H9 (cell line): ENCODE data around the gene TEAD2. TPM values are rescaled to one million over a fixed set of nuclear protein-coding genes. Genes with fewer than 3 reads are reported as not detected.

Experiments used
- DNase-seq: peaks from one replicate; pipeline ENCODE4 v3.0.0-alpha.2; 2017
- H2AFZ ChIP-seq: one replicate; pipeline ENCODE4 v1.6.1; 2013; ENCODE audit warnings: mild to moderate bottlenecking, low read length, control low read depth, moderate library complexity
- H2AK5ac ChIP-seq: 2 replicates; pipeline ENCODE4 v1.6.1; 2013; ENCODE audit warnings: low read length, control low read depth, mixed read lengths; ENCODE audit not compliant: insufficient read length
- H2BK120ac ChIP-seq: one replicate; pipeline ENCODE4 v1.6.1; 2013; ENCODE audit warnings: low read depth, mild to moderate bottlenecking, low read length, control low read depth, inconsistent platforms; ENCODE audit not compliant: poor library complexity, severe bottlenecking
- H2BK12ac ChIP-seq: 2 replicates; pipeline ENCODE4 v1.6.1; 2013; ENCODE audit warnings: low read length, control low read depth, mixed read lengths, low read depth; ENCODE audit not compliant: insufficient read length
- H2BK15ac ChIP-seq: 2 replicates; pipeline ENCODE4 v1.6.1; 2013; ENCODE audit warnings: low read depth, low read length, control low read depth
- H2BK20ac ChIP-seq: one replicate; pipeline ENCODE4 v1.6.1; 2013; ENCODE audit warnings: low read depth, mild to moderate bottlenecking, low read length, control low read depth, inconsistent platforms; ENCODE audit not compliant: poor library complexity, severe bottlenecking
- H2BK5ac ChIP-seq: 2 replicates; pipeline ENCODE4 v1.6.1; 2013; ENCODE audit warnings: low read length, control low read depth, mixed read lengths; ENCODE audit not compliant: insufficient read length
- H3K14ac ChIP-seq: 2 replicates; pipeline ENCODE4 v1.6.1; 2013; ENCODE audit warnings: low read length, control low read depth; ENCODE audit not compliant: insufficient read depth
- H3K18ac ChIP-seq: 2 replicates; pipeline ENCODE4 v1.6.1; 2013; ENCODE audit warnings: low read depth, mild to moderate bottlenecking, mixed read lengths, low read length, control low read depth; ENCODE audit not compliant: insufficient read length
- H3K23ac ChIP-seq: 2 replicates; pipeline ENCODE4 v1.6.1; 2013; ENCODE audit warnings: low read length, control low read depth, mixed read lengths, low read depth; ENCODE audit not compliant: insufficient read length
- H3K23me2 ChIP-seq: 2 replicates; pipeline ENCODE4 v1.6.1; 2013; ENCODE audit warnings: low read depth, mild to moderate bottlenecking, mixed read lengths, low read length, control low read depth; ENCODE audit not compliant: insufficient read length, poor library complexity, severe bottlenecking
- H3K27ac ChIP-seq: 2 replicates; pipeline ENCODE4 v1.5.1; 2013; ENCODE audit warnings: low read length, control low read depth, mixed read lengths, low read depth; ENCODE audit not compliant: insufficient read length
- H3K27me3 ChIP-seq: 2 replicates; pipeline ENCODE4 v1.6.1; 2013; ENCODE audit warnings: low read length, control low read depth, inconsistent platforms; ENCODE audit not compliant: insufficient read depth
- H3K4ac ChIP-seq: 2 replicates; pipeline ENCODE4 v1.6.1; 2013; ENCODE audit warnings: low read depth, mild to moderate bottlenecking, control low read depth, inconsistent platforms, low read length, moderate library complexity
- H3K4me1 ChIP-seq: 2 replicates; pipeline ENCODE4 v1.6.1; 2013; ENCODE audit warnings: low read length, control low read depth, inconsistent platforms; ENCODE audit not compliant: insufficient read depth
- H3K4me2 ChIP-seq: 2 replicates; pipeline ENCODE4 v1.6.1; 2013; ENCODE audit warnings: low read length, control low read depth, mixed read lengths; ENCODE audit not compliant: insufficient read length, insufficient read depth
- H3K56ac ChIP-seq: 2 replicates; pipeline ENCODE4 v1.6.1; 2013; ENCODE audit warnings: low read depth, mild to moderate bottlenecking, mixed read lengths, low read length, control low read depth; ENCODE audit not compliant: insufficient read length
- H3K79me1 ChIP-seq: 2 replicates; pipeline ENCODE4 v1.6.1; 2013; ENCODE audit warnings: low read depth, mild to moderate bottlenecking, moderate library complexity, low read length, control low read depth, inconsistent platforms; ENCODE audit not compliant: insufficient read depth, poor library complexity, severe bottlenecking
- H3K79me2 ChIP-seq: 2 replicates; pipeline ENCODE4 v1.6.1; 2013; ENCODE audit warnings: low read length, control low read depth, inconsistent platforms; ENCODE audit not compliant: insufficient read depth
- H3K9ac ChIP-seq: 2 replicates; pipeline ENCODE4 v1.6.1; 2013; ENCODE audit warnings: low read length, control low read depth, mixed read lengths; ENCODE audit not compliant: insufficient read length; ENCODE audit errors: extremely low read depth
- H3K9me3 ChIP-seq: one replicate; pipeline ENCODE4 v1.6.1; 2013; ENCODE audit warnings: low read depth, low read length, inconsistent platforms; ENCODE audit not compliant: control insufficient read depth
- H3T11ph ChIP-seq: one replicate; pipeline ENCODE4 v1.6.1; 2013; ENCODE audit warnings: mild to moderate bottlenecking, low read length, control low read depth, inconsistent platforms
- H4K20me1 ChIP-seq: one replicate; pipeline ENCODE4 v1.6.1; 2013; ENCODE audit not compliant: control insufficient read depth, insufficient read length, insufficient read depth
- H4K5ac ChIP-seq: 2 replicates; pipeline ENCODE4 v1.6.1; 2013; ENCODE audit warnings: low read depth, mild to moderate bottlenecking, mixed read lengths, low read length, control low read depth; ENCODE audit not compliant: insufficient read length
- H4K8ac ChIP-seq: replicated peaks from 2 replicates; pipeline ENCODE4 v1.6.1; 2013; ENCODE audit warnings: low read length, control low read depth, mixed read lengths, low read depth; ENCODE audit not compliant: insufficient read length
- H4K91ac ChIP-seq: 2 replicates; pipeline ENCODE4 v1.6.1; 2013; ENCODE audit warnings: low read depth, mild to moderate bottlenecking, moderate library complexity, mixed read lengths, low read length, control low read depth; ENCODE audit not compliant: insufficient read length
- H3K27ac Mint-ChIP-seq, 3 experiments: 2 replicates in 2 of 3; 3 replicates in 1 of 3; pipeline ENCODE4 v1.8.0; 2020 to 2021; ENCODE audit warnings: mixed read lengths in 3 of 3, mild to moderate bottlenecking in 1 of 3, moderate library complexity in 1 of 3
- H3K27me3 Mint-ChIP-seq: 2 replicates; pipeline ENCODE4 v1.8.0; 2021; ENCODE audit warnings: low read depth, mild to moderate bottlenecking, moderate library complexity, mixed read lengths
- H3K36me3 Mint-ChIP-seq, 3 experiments: 2 replicates in 2 of 3; 3 replicates in 1 of 3; pipeline ENCODE4 v1.8.0; 2020 to 2021; ENCODE audit warnings: low read depth in 3 of 3, mixed read lengths in 3 of 3; ENCODE audit not compliant: insufficient read depth in 1 of 3
- H3K4me1 Mint-ChIP-seq, 2 experiments: 2 replicates each; pipeline ENCODE4 v1.8.0; 2020; ENCODE audit warnings: mixed read lengths in 2 of 2
- H3K4me3 Mint-ChIP-seq, 2 experiments: 2 replicates in 1 of 2; 3 replicates in 1 of 2; pipeline ENCODE4 v1.8.0; 2020 to 2021; ENCODE audit warnings: mild to moderate bottlenecking in 2 of 2, mixed read lengths in 2 of 2, moderate library complexity in 1 of 2
- H3K9me3 Mint-ChIP-seq, 2 experiments: 2 replicates in 1 of 2; 3 replicates in 1 of 2; pipeline ENCODE4 v1.8.0; 2020; ENCODE audit warnings: mild to moderate bottlenecking in 2 of 2, mixed read lengths in 2 of 2, moderate library complexity in 1 of 2
- WGBS: extraction: QIAGEN DNeasy Blood & Tissue Kit; methylation state at CpG from one replicate; pipeline ENCODE4 v1.1.7; 2013; ENCODE audit warnings: missing lambda C conversion rate, low lambda C conversion rate, mixed read lengths; ENCODE audit not compliant: insufficient read length; ENCODE audit errors: extremely low coverage; 5-methylcytosine and 5-hydroxymethylcytosine counted together
- total RNA-seq: library from RNA; stranded (reverse); gene quantifications from 2 replicates; pipeline ENCODE4 v1.2.1, GENCODE V29; 2021
- TF ChIP-seq, protein P1 (sequence below): fragments of 200-600 bp; sonication (generic); conservative IDR thresholded peaks from 3 replicates; pipeline ENCODE4 v1.8.0; 2021; ENCODE audit warnings: antibody characterized with exemption, mild to moderate bottlenecking

The TEAD2 gene
- total RNA-seq, 1 experiment from 2014 or later: 126 TPM

DNA sequence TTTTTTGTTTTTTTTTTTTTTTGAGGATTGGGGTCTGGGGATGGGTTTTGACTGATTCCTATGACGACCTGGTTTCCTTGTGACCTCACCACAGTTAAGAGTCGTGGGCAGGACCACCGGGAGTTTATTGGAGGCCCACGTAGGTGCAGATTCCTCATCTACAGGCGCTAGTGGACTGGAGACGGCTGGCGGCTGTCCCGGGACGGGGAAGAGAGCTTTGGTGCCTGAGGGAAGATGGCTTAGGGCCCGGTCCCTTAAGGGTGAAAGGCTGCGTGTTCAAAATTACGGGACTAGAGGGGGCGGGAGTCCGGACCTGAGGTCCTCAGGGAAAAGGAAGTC is 682 bp upstream of the TEAD2 start:
- H3K4ac ChIP-seq: no peak overlapping the region
- peak overlapping the region; percentile 59 for H3K9ac ChIP-seq
- no peak overlapping the region for H4K91ac ChIP-seq
- peaks cover 6% of the 10 kb centered on the region for H3K79me1 ChIP-seq
- peak overlapping the region; percentile 96 for H3K4me2 ChIP-seq
- H2BK20ac ChIP-seq: no peak overlapping the region
- no peak overlapping the region for H2AK5ac ChIP-seq
- Mint-ChIP-seq H3K4me3 (no peak overlapping the region), H3K27ac (no peak overlapping the region), H3K36me3 (peaks cover 16 to 22% (median 17%) of the 10 kb centered on the region in 3 experiments; a peak in 6 of 7 replicates), H3K27me3 (peaks cover 3% of the 10 kb centered on the region), H3K9me3 (no peaks in the 10 kb centered on the region), H3K4me1 (peaks cover 4 to 17% of the 10 kb centered on the region in 2 experiments)
- H3K18ac ChIP-seq: peak overlapping the region; percentile 8
- no peak for DNase-seq
- no peak overlapping the region for H4K8ac ChIP-seq
- H3K27ac ChIP-seq: no peak overlapping the region
- H3K56ac ChIP-seq: no peak overlapping the region
- H2AFZ ChIP-seq: no peak overlapping the region
- H3K4me1 ChIP-seq: no peaks in the 10 kb centered on the region; the same call in 1 of the 2 replicates
- H3K9me3 ChIP-seq: no peaks in the 10 kb centered on the region
- H2BK5ac ChIP-seq: no peak overlapping the region
- H4K20me1 ChIP-seq: no peaks in the 10 kb centered on the region
- H3K23ac ChIP-seq: no peak overlapping the region
- no peak overlapping the region for H2BK120ac ChIP-seq
- H3K79me2 ChIP-seq: peaks cover 6% of the 10 kb centered on the region; the same call in 1 of the 2 replicates
- H3K27me3 ChIP-seq: no peaks in the 10 kb centered on the region
- H3K14ac ChIP-seq: 0 out of 2 replicates have a peak overlapping the region, but pooled peaks have one; percentile 71
- peaks cover 8% of the 10 kb centered on the region for H3K23me2 ChIP-seq
- no peak overlapping the region for H3T11ph ChIP-seq
- no CpG with 5 or more reads among the region's 14 CpGs for WGBS
- TF ChIP-seq, protein P1, sequence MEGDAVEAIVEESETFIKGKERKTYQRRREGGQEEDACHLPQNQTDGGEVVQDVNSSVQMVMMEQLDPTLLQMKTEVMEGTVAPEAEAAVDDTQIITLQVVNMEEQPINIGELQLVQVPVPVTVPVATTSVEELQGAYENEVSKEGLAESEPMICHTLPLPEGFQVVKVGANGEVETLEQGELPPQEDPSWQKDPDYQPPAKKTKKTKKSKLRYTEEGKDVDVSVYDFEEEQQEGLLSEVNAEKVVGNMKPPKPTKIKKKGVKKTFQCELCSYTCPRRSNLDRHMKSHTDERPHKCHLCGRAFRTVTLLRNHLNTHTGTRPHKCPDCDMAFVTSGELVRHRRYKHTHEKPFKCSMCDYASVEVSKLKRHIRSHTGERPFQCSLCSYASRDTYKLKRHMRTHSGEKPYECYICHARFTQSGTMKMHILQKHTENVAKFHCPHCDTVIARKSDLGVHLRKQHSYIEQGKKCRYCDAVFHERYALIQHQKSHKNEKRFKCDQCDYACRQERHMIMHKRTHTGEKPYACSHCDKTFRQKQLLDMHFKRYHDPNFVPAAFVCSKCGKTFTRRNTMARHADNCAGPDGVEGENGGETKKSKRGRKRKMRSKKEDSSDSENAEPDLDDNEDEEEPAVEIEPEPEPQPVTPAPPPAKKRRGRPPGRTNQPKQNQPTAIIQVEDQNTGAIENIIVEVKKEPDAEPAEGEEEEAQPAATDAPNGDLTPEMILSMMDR: no peak
- no peak overlapping the region for H2BK12ac ChIP-seq
- H2BK15ac ChIP-seq: no peak overlapping the region
- no peak overlapping the region for H4K5ac ChIP-seq
